OCI-LY1 (cell line): ENCODE data around the gene DSC2.

Source experiments
- H2AFZ ChIP-seq: fragments of 200-600 bp; sonication (generic), shearing (Covaris generic); 2 replicates; pipeline ENCODE4 v1.6.0; 2014; ENCODE audit warnings: antibody characterized with exemption, mild to moderate bottlenecking, low read length
- H3F3A ChIP-seq: fragments of 200-600 bp; sonication (generic), shearing (Covaris generic); 2 replicates; pipeline ENCODE4 v1.6.0; 2014; ENCODE audit warnings: mild to moderate bottlenecking, antibody characterized with exemption, low read length, moderate library complexity; ENCODE audit not compliant: insufficient read depth
- H3K27ac ChIP-seq: fragments of 200-600 bp; sonication (generic); 2 replicates; pipeline ENCODE4 v1.5.1; 2014; ENCODE audit warnings: low read length, mixed run types, mild to moderate bottlenecking, low read depth; ENCODE audit not compliant: poor library complexity, severe bottlenecking
- H3K27me3 ChIP-seq: fragments of 200-600 bp; sonication (generic); 2 replicates; pipeline ENCODE4 v1.6.0; 2014; ENCODE audit warnings: antibody characterized with exemption, mild to moderate bottlenecking, low read length, moderate library complexity; ENCODE audit not compliant: insufficient read depth
- H3K36me3 ChIP-seq: fragments of 200-600 bp; sonication (generic); 2 replicates; pipeline ENCODE4 v1.6.1; 2014; ENCODE audit warnings: mild to moderate bottlenecking, antibody characterized with exemption, low read length, moderate library complexity, mixed read lengths; ENCODE audit not compliant: insufficient read depth
- H3K4me1 ChIP-seq: fragments of 200-600 bp; sonication (generic); 2 replicates; pipeline ENCODE4 v1.5.1; 2014; ENCODE audit warnings: mild to moderate bottlenecking, low read length, moderate library complexity; ENCODE audit not compliant: insufficient read depth, severe bottlenecking
- H3K4me2 ChIP-seq: fragments of 200-600 bp; sonication (generic), shearing (Covaris generic); 2 replicates; pipeline ENCODE4 v1.6.1; 2014; ENCODE audit warnings: low read length
- H3K4me3 ChIP-seq: fragments of 200-600 bp; sonication (generic); 2 replicates; pipeline ENCODE4 v1.5.1; 2014; ENCODE audit warnings: low read length, low read depth, mild to moderate bottlenecking, mixed read lengths; ENCODE audit not compliant: poor library complexity, severe bottlenecking
- H3K79me2 ChIP-seq: fragments of 200-600 bp; shearing (Covaris generic); 2 replicates; pipeline ENCODE4 v1.6.1; 2016; ENCODE audit warnings: mixed run types, low read length, mixed read lengths; ENCODE audit not compliant: insufficient read depth
- H3K9ac ChIP-seq: fragments of 200-600 bp; sonication (generic), shearing (Covaris generic); 2 replicates; pipeline ENCODE4 v1.6.1; 2014; ENCODE audit warnings: mild to moderate bottlenecking, low read length, mixed read lengths
- H3K9me2 ChIP-seq: fragments of 200-600 bp; sonication (generic), shearing (Covaris generic); 2 replicates; pipeline ENCODE4 v1.6.1; 2014; ENCODE audit warnings: low read depth, mild to moderate bottlenecking, low read length, mixed read lengths
- H3K9me3 ChIP-seq: fragments of 200-600 bp; shearing (Covaris generic); 2 replicates; pipeline ENCODE4 v1.6.1; 2014; ENCODE audit warnings: low read length, mixed read lengths
- H4K20me1 ChIP-seq: fragments of 200-600 bp; sonication (generic), shearing (Covaris generic); 2 replicates; pipeline ENCODE4 v1.6.0; 2016; ENCODE audit warnings: mild to moderate bottlenecking, low read length; ENCODE audit not compliant: insufficient read depth
- CTCF ChIP-seq: fragments of 200-600 bp; sonication (generic), shearing (Covaris generic); IDR thresholded peaks from 2 replicates; pipeline ENCODE4 v1.5.1; 2017; ENCODE audit warnings: mild to moderate bottlenecking, antibody characterized with exemption, low read length, moderate library complexity, mixed read lengths
- EZH2 ChIP-seq: fragments of 200-600 bp; sonication (generic), shearing (Covaris generic); IDR thresholded peaks from 2 replicates; pipeline ENCODE4 v1.8.0; 2017; ENCODE audit warnings: borderline replicate concordance, mixed run types, mild to moderate bottlenecking, antibody characterized with exemption, low read length, moderate library complexity, mixed read lengths

The DSC2 gene

GRCh38 chr18:31102025-31102684 is at the start of gene DSC2:
DSC2 (minus strand) TSS chr18:31102421; CDS start chr18:31101971, 450 bp downstream.
- TF ChIP-seq CTCF = no peak
- TF ChIP-seq EZH2 = no peak

DNA sequence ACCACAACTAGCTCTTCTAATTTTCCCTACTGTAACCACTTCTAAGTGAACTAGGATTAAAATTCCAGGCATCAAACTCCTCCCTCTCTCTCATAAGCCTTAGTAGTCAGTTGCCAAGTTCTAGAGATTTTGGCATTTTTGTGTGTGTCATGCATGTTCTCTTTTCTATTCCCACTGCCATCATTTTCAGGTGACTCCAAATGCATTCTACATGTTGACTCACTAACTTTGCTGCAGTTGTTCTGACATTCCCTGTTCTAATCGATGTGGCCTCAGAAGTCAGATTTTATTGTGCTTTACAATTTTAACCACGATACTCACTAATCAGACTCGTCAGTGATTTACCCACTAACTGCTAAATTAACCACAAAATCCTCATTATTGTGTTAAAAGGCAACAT is 47.1 kb upstream of the DSC2 start:
- Histone ChIP-seq H4K20me1 (no peaks in the 10 kb centered on the region), H3K9ac (no peak overlapping the region), H3K4me3 (no peak overlapping the region), H3K9me2 (no peaks in the 10 kb centered on the region), H2AFZ (no peak overlapping the region), H3K36me3 (no peaks in the 10 kb centered on the region), H3F3A (no peaks in the 10 kb centered on the region), H3K9me3 (no peaks in the 10 kb centered on the region), H3K79me2 (no peaks in the 10 kb centered on the region), H3K27me3 (no peaks in the 10 kb centered on the region), H3K4me2 (no peak overlapping the region), H3K27ac (no peak overlapping the region), H3K4me1 (no peaks in the 10 kb centered on the region)
- TF ChIP-seq EZH2 (no peak), CTCF (no peak)

More at GRCh38 chr18:31102025-31102684, at the start of gene DSC2:
- H3K9me2 ChIP-seq = no peaks in the 10 kb centered on the region
- no peak within 1 kb of the TSS for H3K9ac ChIP-seq
- H4K20me1 ChIP-seq = no peaks in the 10 kb centered on the region
- no peak within 1 kb of the TSS for H3K4me3 ChIP-seq
- H3K36me3 ChIP-seq = no peaks in the 10 kb centered on the region
- no peaks in the 10 kb centered on the region for H3K79me2 ChIP-seq
- H3K9me3 ChIP-seq = no peaks in the 10 kb centered on the region
- no peak within 1 kb of the TSS for H3K27ac ChIP-seq
- H2AFZ ChIP-seq = no peak within 1 kb of the TSS
- no peaks in the 10 kb centered on the region for H3K4me1 ChIP-seq
- no peak within 1 kb of the TSS for H3K4me2 ChIP-seq
- H3K27me3 ChIP-seq = no peaks in the 10 kb centered on the region
- no peaks in the 10 kb centered on the region for H3F3A ChIP-seq

GRCh38 chr18:31148600-31148999 is 46.4 kb upstream of the DSC2 start:
- Histone ChIP-seq H3K27me3 (no peaks in the 10 kb centered on the region), H3K27ac (no peak overlapping the region), H3K9ac (no peak overlapping the region)

More at GRCh38 chr18:31148600-31148999, 46.4 kb upstream of the DSC2 start:
- Histone ChIP-seq H3F3A (no peaks in the 10 kb centered on the region), H3K36me3 (no peaks in the 10 kb centered on the region), H2AFZ (no peak overlapping the region), H4K20me1 (no peaks in the 10 kb centered on the region), H3K4me3 (no peak overlapping the region), H3K9me3 (no peaks in the 10 kb centered on the region), H3K9me2 (no peaks in the 10 kb centered on the region), H3K4me2 (no peak overlapping the region), H3K4me1 (no peaks in the 10 kb centered on the region), H3K79me2 (no peaks in the 10 kb centered on the region)
- no peak for TF ChIP-seq CTCF
- TF ChIP-seq EZH2 = no peak
